ENCODE measurements around the gene TMEM132C. TPM values are rescaled to one million over a fixed set of nuclear protein-coding genes. Genes with fewer than 3 reads are reported as not detected.

TMEM132C gene
- total and polyA plus RNA-seq, 2 of the 8 experiments (the other 6 are each of a cell fraction or from before 2014, with no cell fraction given): 0.23 to 0.76 TPM

DNA sequence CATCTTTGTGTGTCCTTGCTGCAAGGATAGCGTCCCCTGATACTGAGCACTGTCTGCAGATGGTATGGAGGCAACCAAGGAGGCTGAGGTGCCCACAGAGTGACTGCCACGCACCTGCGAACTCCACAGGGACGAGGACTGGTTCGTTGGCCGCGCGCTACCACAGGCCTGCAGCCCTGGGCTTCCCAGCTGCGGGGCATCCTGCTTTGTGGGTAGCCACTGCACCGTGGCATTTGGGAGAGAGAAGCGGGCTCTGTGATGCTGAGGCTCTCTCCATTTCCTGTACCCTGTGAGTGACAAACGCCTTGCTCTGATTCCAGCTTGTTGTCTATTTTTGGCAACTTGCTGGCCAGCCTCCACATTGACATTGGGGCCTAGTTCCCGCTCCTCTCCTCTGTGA, 480.5 kb downstream of the TMEM132C start:
- H2BK20ac ChIP-seq (ENCODE audit: low read length): no peak overlapping the region
- H2BK15ac ChIP-seq (ENCODE audit: low read length): no peak overlapping the region
- no peak overlapping the region for H3K4me2 ChIP-seq (ENCODE audit: insufficient read depth in 1 of 2, low read depth in 2 of 2, low read length in 2 of 2)
- H4K5ac ChIP-seq (ENCODE audit: insufficient read length, low read depth, low read length): no peak overlapping the region
- H2AFZ ChIP-seq (ENCODE audit: low read length): no peak overlapping the region
- H3K27me3 ChIP-seq (replicated peaks in 1 of 4; ENCODE audit: control insufficient read depth in 3 of 4, extremely low read depth in 1 of 4, insufficient read depth in 3 of 4, low read length in 3 of 4): no peaks in the 10 kb centered on the region
- no peaks in the 10 kb centered on the region for H3K4me1 ChIP-seq (replicated peaks in 1 of 4; ENCODE audit: control insufficient read depth in 3 of 4, insufficient read depth in 4 of 4, low read length in 3 of 4)
- H3K9me3 ChIP-seq (ENCODE audit: insufficient read depth in 2 of 2, low read depth in 1 of 2, low read length in 1 of 2): no peaks in the 10 kb centered on the region
- H2BK5ac ChIP-seq (ENCODE audit: low read depth, low read length): no peak overlapping the region
- FAIRE-seq (no peak), DNase-seq (ENCODE audit: low read depth in 1 of 2, low spot score in 2 of 2) (no peak)
- whole genome bisulfite sequencing, 2 experiments (ENCODE audit: extremely low coverage in 1 of 2, insufficient coverage in 1 of 2, insufficient read length in 1 of 2, insufficient replicate concordance in 2 of 2, low coverage in 1 of 2, low lambda C conversion rate in 2 of 2, missing lambda C conversion rate in 1 of 2): 82% methylated on average over 7 of the region's 13 CpGs; no CpG with 5 or more reads in 1 of the 2 experiments
- H3K27ac ChIP-seq (ENCODE audit: low read depth, low read length): no peak overlapping the region
- H4K20me1 ChIP-seq (replicated peaks in 1 of 2; ENCODE audit: control insufficient read depth in 1 of 2, insufficient read depth in 2 of 2, low read length in 2 of 2): no peaks in the 10 kb centered on the region
- H3K79me2 ChIP-seq (ENCODE audit: control insufficient read depth in 1 of 2, insufficient read depth in 2 of 2, low read length in 2 of 2): no peaks in the 10 kb centered on the region
- TF ChIP-seq TBP (IDR thresholded peaks at IDR 0.05; ENCODE audit: low read depth, low read length): no peak
- TF ChIP-seq BRCA1 (IDR thresholded peaks at IDR 0.05; ENCODE audit: low read depth, low read length): no peak
- TF ChIP-seq, protein P1, sequence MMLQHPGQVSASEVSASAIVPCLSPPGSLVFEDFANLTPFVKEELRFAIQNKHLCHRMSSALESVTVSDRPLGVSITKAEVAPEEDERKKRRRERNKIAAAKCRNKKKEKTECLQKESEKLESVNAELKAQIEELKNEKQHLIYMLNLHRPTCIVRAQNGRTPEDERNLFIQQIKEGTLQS (IDR thresholded peaks at IDR 0.05; ENCODE audit: insufficient read depth, low read depth, low read length): no peak
- TF ChIP-seq PHF8 (conservative IDR thresholded peaks at IDR 0.05; ENCODE audit: low read depth, low read length): no peak
- no peak for TF ChIP-seq RXRA (IDR thresholded peaks at IDR 0.05; ENCODE audit: insufficient read depth, low read depth, low read length)
- TF ChIP-seq KDM1A (IDR thresholded peaks at IDR 0.05; ENCODE audit: borderline replicate concordance, low read length): no peak
- TF ChIP-seq, protein P2, sequence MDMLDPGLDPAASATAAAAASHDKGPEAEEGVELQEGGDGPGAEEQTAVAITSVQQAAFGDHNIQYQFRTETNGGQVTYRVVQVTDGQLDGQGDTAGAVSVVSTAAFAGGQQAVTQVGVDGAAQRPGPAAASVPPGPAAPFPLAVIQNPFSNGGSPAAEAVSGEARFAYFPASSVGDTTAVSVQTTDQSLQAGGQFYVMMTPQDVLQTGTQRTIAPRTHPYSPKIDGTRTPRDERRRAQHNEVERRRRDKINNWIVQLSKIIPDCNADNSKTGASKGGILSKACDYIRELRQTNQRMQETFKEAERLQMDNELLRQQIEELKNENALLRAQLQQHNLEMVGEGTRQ (IDR thresholded peaks at IDR 0.05; ENCODE audit: low read length): no peak
- no peaks in the 10 kb centered on the region for H3K79me1 ChIP-seq (ENCODE audit: low read depth, low read length)
- H3K36me3 ChIP-seq (ENCODE audit: control insufficient read depth in 2 of 4, insufficient read depth in 4 of 4, low read length in 3 of 4): no peaks in the 10 kb centered on the region
- H2BK120ac ChIP-seq (replicated peaks; ENCODE audit: low read depth, low read length): no peak overlapping the region
- H3K56ac ChIP-seq (replicated peaks; ENCODE audit: insufficient read length, low read depth, low read length): no peak overlapping the region
- H3K14ac ChIP-seq (ENCODE audit: insufficient read length): no peak overlapping the region
- H2AK5ac ChIP-seq (ENCODE audit: low read depth, low read length): no peak overlapping the region
- no peak overlapping the region for H4K91ac ChIP-seq (replicated peaks; ENCODE audit: insufficient read length, low read length)
- H3K4ac ChIP-seq (replicated peaks; ENCODE audit: insufficient read length, low read depth, low read length): no peak overlapping the region
- no peak overlapping the region for H2BK12ac ChIP-seq (ENCODE audit: low read depth, low read length)
- ChIA-PET CTCF (ENCODE audit: partially characterized antibody) (interaction anchor here (0.7 kb wide), 1 partner anchor 1128 kb away, joined by 3 read pairs; no protein-coding TSS in a partner anchor), POLR2A (ENCODE audit: partially characterized antibody) (no interaction called here)
- no peak overlapping the region for H3K9ac ChIP-seq (replicated peaks in 1 of 4; ENCODE audit: extremely low read depth in 1 of 4, low read depth in 3 of 4, low read length in 3 of 4)
- no peak overlapping the region for H3K4me3 ChIP-seq (ENCODE audit: extremely low read depth in 1 of 4, insufficient read depth in 2 of 4, low read depth in 3 of 4, low read length in 4 of 4)
- no peak overlapping the region for H3K23ac ChIP-seq (ENCODE audit: insufficient read length)
- H4K8ac ChIP-seq (ENCODE audit: extremely low read depth, insufficient read depth, low read length): no peak overlapping the region
- H3K18ac ChIP-seq (ENCODE audit: extremely low read depth, low read length): no peak overlapping the region
- no peaks in the 10 kb centered on the region for H3K23me2 ChIP-seq (ENCODE audit: low read depth, low read length)
